DND-41 (cell line): ENCODE measurements around the gene ABCD1.

Source experiments
- CTCF ChIP-seq: IDR thresholded peaks from 2 replicates; pipeline ENCODE4 v1.5.1; 2012; ENCODE audit warnings: borderline replicate concordance, low read length, moderate library complexity, mild to moderate bottlenecking; ENCODE audit not compliant: poor library complexity, severe bottlenecking; ENCODE audit errors: extremely low read depth
- EZH2 ChIP-seq: IDR thresholded peaks from 3 replicates; pipeline ENCODE4 v1.6.1; 2012; ENCODE audit warnings: borderline replicate concordance, low read depth, mild to moderate bottlenecking, moderate library complexity, low read length, inconsistent platforms; ENCODE audit not compliant: severe bottlenecking

- TF ChIP-seq CTCF (no peak), EZH2 (no peak)
These were observed 16.8 kb downstream of the ABCD1 start for GRCh38 chrX:153741446-153741845.
